Ascending aorta (tissue), 2 donors: ENCODE data around the gene PRG2. TPM values are rescaled to one million over a fixed set of nuclear protein-coding genes. Genes with fewer than 3 reads are reported as not detected.

Experiments used
- DNase-seq, 2 donors: peaks; one replicate each; pipeline ENCODE4 v3.0.0-alpha.2; 2019; ENCODE audit warnings: low spot score in 2 of 2
- H3K27ac ChIP-seq, 2 donors: fragments of 200-600 bp; sonication (generic); one replicate each; pipeline ENCODE4 v1.5.1; 2016 to 2017; ENCODE audit warnings: mild to moderate bottlenecking in 1 of 2
- H3K27me3 ChIP-seq: fragments of 200-600 bp; sonication (generic); one replicate; pipeline ENCODE4 v1.5.1; 2017
- H3K36me3 ChIP-seq, 2 donors: fragments of 200-600 bp; sonication (generic); one replicate each; pipeline ENCODE4 v1.5.1; 2016
- H3K4me1 ChIP-seq, 2 donors: fragments of 200-600 bp; sonication (generic); one replicate each; pipeline ENCODE4 v1.5.1; 2016 to 2017; ENCODE audit warnings: mild to moderate bottlenecking in 1 of 2
- H3K4me3 ChIP-seq, 2 donors: fragments of 200-600 bp; sonication (generic); one replicate each; pipeline ENCODE4 v1.5.1; 2016 to 2017; ENCODE audit warnings: mild to moderate bottlenecking in 1 of 2
- H3K9me3 ChIP-seq, 2 donors: fragments of 200-600 bp; sonication (generic); one replicate each; pipeline ENCODE4 v1.5.1; 2016
- CTCF ChIP-seq, 3 experiments: fragments of 200-600 bp in 2 of 3; fragments of 450-650 bp in 1 of 3; sonication (generic) in 2 of 3; IDR thresholded peaks; one replicate each; pipeline ENCODE4 v1.5.1; 2016 to 2019; ENCODE audit warnings: antibody characterized with exemption in 3 of 3, mild to moderate bottlenecking in 1 of 3, moderate library complexity in 1 of 3
- intact Hi-C: fragments of 100-400 bp; cut with DNase I; formaldehyde crosslinking; loops from one replicate; pipeline ENCODE4 v1.15.1; 2023
- total RNA-seq: library from RNA; depleted of rRNA; stranded (reverse); fragments of >200 nt; gene quantifications from one replicate; pipeline ENCODE4 v1.1.0, GENCODE V29; 2016

Gene PRG2
- total RNA-seq, 1 donor from 2014 or later: not detected

- no peaks in the 10 kb centered on the region for H3K36me3 ChIP-seq
- no peaks in the 10 kb centered on the region for H3K4me1 ChIP-seq
- H3K4me3 ChIP-seq: no peak overlapping the region
- H3K27me3 ChIP-seq: no peaks in the 10 kb centered on the region
- H3K9me3 ChIP-seq: no peaks in the 10 kb centered on the region
- no peak overlapping the region for H3K27ac ChIP-seq
- no peak for TF ChIP-seq CTCF (IDR thresholded peaks at IDR 0.05)
- intact Hi-C loops: no loop called here
- DNase-seq: no peak
These were observed 33.1 kb downstream of the PRG2 start for GRCh38 chr11:57357310-57357709.

GRCh38 chr11:57356268-57356667 is 34.2 kb downstream of the PRG2 start:
- Histone ChIP-seq H3K27ac (no peak overlapping the region), H3K27me3 (no peaks in the 10 kb centered on the region), H3K4me3 (no peak overlapping the region), H3K36me3 (no peaks in the 10 kb centered on the region), H3K4me1 (no peaks in the 10 kb centered on the region), H3K9me3 (no peaks in the 10 kb centered on the region)
- intact Hi-C loops: no loop called here
- no peak for TF ChIP-seq CTCF (IDR thresholded peaks at IDR 0.05)
- DNase-seq: no peak

- intact Hi-C loops: no loop called here
- Histone ChIP-seq H3K9me3 (no peaks in the 10 kb centered on the region), H3K36me3 (no peaks in the 10 kb centered on the region), H3K27me3 (no peaks in the 10 kb centered on the region), H3K4me1 (no peaks in the 10 kb centered on the region), H3K4me3 (no peak overlapping the region), H3K27ac (no peak overlapping the region)
- TF ChIP-seq CTCF (IDR thresholded peaks at IDR 0.05): no peak
- DNase-seq: no peak
These were observed 35.8 kb downstream of the PRG2 start for GRCh38 chr11:57354699-57355098.

- H3K27ac ChIP-seq: no peak overlapping the region
- no peak overlapping the region for H3K4me3 ChIP-seq
- no peak for TF ChIP-seq CTCF (IDR thresholded peaks at IDR 0.05)
- H3K27me3 ChIP-seq: no peaks in the 10 kb centered on the region
- no peaks in the 10 kb centered on the region for H3K36me3 ChIP-seq
- H3K9me3 ChIP-seq: no peaks in the 10 kb centered on the region
- H3K4me1 ChIP-seq: no peaks in the 10 kb centered on the region
- intact Hi-C loops: no loop called here
- no peak for DNase-seq
These were observed 36.6 kb downstream of the PRG2 start for GRCh38 chr11:57353852-57354251.

GRCh38 chr11:57353446-57353845 is 37.0 kb downstream of the PRG2 start:
- no peaks in the 10 kb centered on the region for H3K9me3 ChIP-seq
- no peaks in the 10 kb centered on the region for H3K27me3 ChIP-seq
- no peak overlapping the region for H3K27ac ChIP-seq
- no peak for TF ChIP-seq CTCF (IDR thresholded peaks at IDR 0.05)
- no peaks in the 10 kb centered on the region for H3K4me1 ChIP-seq
- intact Hi-C loops: no loop called here
- no peak overlapping the region for H3K4me3 ChIP-seq
- no peak for DNase-seq
- H3K36me3 ChIP-seq: no peaks in the 10 kb centered on the region

GRCh38 chr11:57353036-57353435 is 37.4 kb downstream of the PRG2 start:
- no peak overlapping the region for H3K27ac ChIP-seq
- no peaks in the 10 kb centered on the region for H3K36me3 ChIP-seq
- H3K4me1 ChIP-seq: no peaks in the 10 kb centered on the region
- no peak for DNase-seq
- H3K9me3 ChIP-seq: no peaks in the 10 kb centered on the region
- intact Hi-C loops: no loop called here
- H3K4me3 ChIP-seq: no peak overlapping the region
- H3K27me3 ChIP-seq: no peaks in the 10 kb centered on the region
- no peak for TF ChIP-seq CTCF (IDR thresholded peaks at IDR 0.05)
